Measurements from ENCODE around the gene RNF10. TPM values are rescaled to one million over a fixed set of nuclear protein-coding genes. Genes with fewer than 3 reads are reported as not detected.

RNF10 gene
- total RNA-seq, 1 donor from 2014 or later: 147 TPM

GRCh38 chr12:120583478-120584030 lies 49.4 kb downstream of the RNF10 start:
- intact Hi-C loops (cut with DNase I): loop anchor here (1.0 to 5.0 kb wide), 6 partner anchors 130 to 527 kb away; partner anchors contain the start of genes ACADS, RPLP0 and SPPL3
- TF ChIP-seq, protein P1, sequence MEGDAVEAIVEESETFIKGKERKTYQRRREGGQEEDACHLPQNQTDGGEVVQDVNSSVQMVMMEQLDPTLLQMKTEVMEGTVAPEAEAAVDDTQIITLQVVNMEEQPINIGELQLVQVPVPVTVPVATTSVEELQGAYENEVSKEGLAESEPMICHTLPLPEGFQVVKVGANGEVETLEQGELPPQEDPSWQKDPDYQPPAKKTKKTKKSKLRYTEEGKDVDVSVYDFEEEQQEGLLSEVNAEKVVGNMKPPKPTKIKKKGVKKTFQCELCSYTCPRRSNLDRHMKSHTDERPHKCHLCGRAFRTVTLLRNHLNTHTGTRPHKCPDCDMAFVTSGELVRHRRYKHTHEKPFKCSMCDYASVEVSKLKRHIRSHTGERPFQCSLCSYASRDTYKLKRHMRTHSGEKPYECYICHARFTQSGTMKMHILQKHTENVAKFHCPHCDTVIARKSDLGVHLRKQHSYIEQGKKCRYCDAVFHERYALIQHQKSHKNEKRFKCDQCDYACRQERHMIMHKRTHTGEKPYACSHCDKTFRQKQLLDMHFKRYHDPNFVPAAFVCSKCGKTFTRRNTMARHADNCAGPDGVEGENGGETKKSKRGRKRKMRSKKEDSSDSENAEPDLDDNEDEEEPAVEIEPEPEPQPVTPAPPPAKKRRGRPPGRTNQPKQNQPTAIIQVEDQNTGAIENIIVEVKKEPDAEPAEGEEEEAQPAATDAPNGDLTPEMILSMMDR (IDR thresholded peaks at IDR 0.05): peak; percentile 78 to 83 (median 82)

DNA sequence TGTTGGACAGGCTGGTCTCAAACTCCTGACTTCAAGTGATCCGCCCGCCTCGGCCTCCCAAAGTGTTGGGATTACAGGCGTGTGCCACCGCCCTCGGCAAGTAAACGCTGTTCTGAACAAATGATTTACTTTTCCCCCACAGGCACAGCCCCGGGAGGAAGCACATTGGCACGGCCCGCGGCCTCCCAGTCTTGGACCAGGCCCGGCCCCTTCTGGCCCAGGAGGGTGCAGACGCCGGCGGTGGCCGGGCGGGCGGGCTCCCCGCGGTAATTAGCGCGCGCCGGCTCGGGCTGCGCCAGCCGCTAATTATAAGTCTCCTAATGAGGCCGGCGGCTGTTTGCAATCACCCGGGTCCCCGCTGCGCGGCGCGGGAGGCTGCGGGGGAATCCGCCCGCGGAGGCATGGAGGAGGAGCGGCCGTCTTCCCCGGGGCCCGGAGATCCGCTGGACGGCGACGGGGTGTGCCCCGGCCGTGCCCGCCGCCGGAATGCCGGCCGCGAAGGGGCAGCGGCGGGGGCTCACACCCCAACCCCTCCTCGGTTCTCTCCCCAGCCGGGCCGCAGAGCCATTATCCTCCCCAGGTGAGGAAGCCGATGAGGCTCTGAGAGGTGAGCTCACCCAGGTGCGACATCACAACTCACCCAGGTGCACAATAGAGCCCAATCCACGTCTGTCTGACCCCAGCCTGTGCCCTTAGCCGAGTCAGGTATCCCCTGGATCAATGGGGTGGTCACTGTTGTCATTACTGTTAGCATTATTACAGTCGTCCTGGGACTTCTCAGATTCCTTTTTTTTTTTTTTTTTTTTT lies 50.4 kb downstream of the RNF10 start:
- DNase-seq (ENCODE audit: low spot score in 2 of 2): peak in 1 of 2 donors; percentile 69
- Histone ChIP-seq H3K4me3 (peak overlapping the region; percentile 55 to 74), H3K27ac (no peak overlapping the region), H3K9me3 (no peaks in the 10 kb centered on the region), H3K36me3 (peaks cover under 1 to 1% of the 10 kb centered on the region in 2 donors), H3K4me1 (peaks cover 3% of the 10 kb centered on the region in 2 donors), H3K27me3 (no peaks in the 10 kb centered on the region)
- intact Hi-C loops (cut with DNase I): loop anchor here (5.0 kb wide), 3 partner anchors 143 to 382 kb away; partner anchors contain the start of genes ACADS, RPLP0 and SPPL3
- TF ChIP-seq, protein P1 (IDR thresholded peaks at IDR 0.05): peak; percentile 11 to 39 (median 20)

More at GRCh38 chr12:120583478-120584030, 49.4 kb downstream of the RNF10 start:
- peak in 1 of 2 donors; percentile 81 for DNase-seq (ENCODE audit: low spot score in 2 of 2)
- Histone ChIP-seq H3K4me1 (peaks cover 3% of the 10 kb centered on the region in 2 donors), H3K9me3 (no peaks in the 10 kb centered on the region), H3K27ac (no peak overlapping the region), H3K4me3 (peak overlapping the region in 1 of 2 donors; percentile 74), H3K36me3 (peaks cover 10 to 11% of the 10 kb centered on the region in 2 donors), H3K27me3 (no peaks in the 10 kb centered on the region)

DNA sequence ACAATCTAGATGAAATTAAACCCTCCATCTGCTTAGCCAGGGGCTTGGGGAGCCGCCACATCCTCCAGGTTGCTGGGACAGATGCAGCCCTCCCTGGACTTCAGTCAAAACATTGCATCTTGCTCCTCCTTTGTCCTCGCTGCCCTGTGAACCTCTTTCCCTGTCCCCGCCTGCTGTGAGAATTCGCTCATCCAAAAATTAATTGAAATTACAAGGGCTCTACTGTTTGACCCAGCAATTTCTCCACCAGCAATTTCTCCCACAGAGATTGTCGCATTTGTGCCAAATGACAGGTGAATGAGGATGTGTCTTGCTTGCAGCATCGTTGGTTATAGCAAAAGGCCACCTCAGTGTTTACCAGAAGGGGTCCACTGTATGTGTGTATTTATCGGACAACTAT lies 52.0 kb downstream of the RNF10 start:
- Histone ChIP-seq H3K4me1 (peaks cover 3% of the 10 kb centered on the region in 2 donors), H3K9me3 (no peaks in the 10 kb centered on the region), H3K36me3 (no peaks in the 10 kb centered on the region), H3K4me3 (no peak overlapping the region), H3K27ac (no peak overlapping the region), H3K27me3 (no peaks in the 10 kb centered on the region)
- no peak for DNase-seq (ENCODE audit: low spot score in 2 of 2)
- intact Hi-C loops (cut with DNase I): no loop called here
- TF ChIP-seq, protein P1 (IDR thresholded peaks at IDR 0.05): no peak

DNA sequence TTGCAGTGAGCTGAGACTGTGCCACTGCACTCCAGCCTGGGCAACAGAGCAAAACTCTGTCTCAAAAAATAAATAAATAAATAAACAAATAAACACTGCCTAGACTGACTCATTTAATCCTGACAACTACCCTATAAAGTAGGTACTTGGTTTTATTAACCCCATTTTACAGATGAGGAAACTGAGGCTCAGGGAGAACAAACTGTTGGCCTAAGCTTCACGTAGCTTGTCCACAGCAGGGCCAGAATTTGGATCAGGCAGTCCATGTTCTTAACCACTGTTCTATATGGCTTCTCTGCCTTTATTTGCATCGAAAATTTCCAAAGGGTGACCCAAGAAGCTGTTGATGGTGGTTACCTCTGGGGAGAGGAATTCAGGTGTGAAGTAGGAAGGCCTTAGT lies 52.7 kb downstream of the RNF10 start:
- H3K27ac ChIP-seq: no peak overlapping the region
- DNase-seq (ENCODE audit: low spot score in 2 of 2): no peak
- H3K36me3 ChIP-seq: no peaks in the 10 kb centered on the region
- no peak overlapping the region for H3K4me3 ChIP-seq
- intact Hi-C loops (cut with DNase I): no loop called here
- TF ChIP-seq, protein P1 (IDR thresholded peaks at IDR 0.05): no peak
- peaks cover 2 to 3% of the 10 kb centered on the region in 2 donors for H3K4me1 ChIP-seq
- no peaks in the 10 kb centered on the region for H3K9me3 ChIP-seq
- H3K27me3 ChIP-seq: no peaks in the 10 kb centered on the region

- TF ChIP-seq, protein P1 (IDR thresholded peaks at IDR 0.05): no peak
- H3K27me3 ChIP-seq: no peaks in the 10 kb centered on the region
- no peaks in the 10 kb centered on the region for H3K9me3 ChIP-seq
- no peaks in the 10 kb centered on the region for H3K36me3 ChIP-seq
- intact Hi-C loops (cut with DNase I): no loop called here
- peaks cover 0 to 3% of the 10 kb centered on the region in 2 donors for H3K4me1 ChIP-seq
- no peak overlapping the region for H3K4me3 ChIP-seq
- DNase-seq (ENCODE audit: low spot score in 2 of 2): no peak
- no peak overlapping the region for H3K27ac ChIP-seq
These were observed 54.2 kb downstream of the RNF10 start for GRCh38 chr12:120588371-120588770.

Data from ascending aorta (tissue), 2 donors.